SJSA1 (cell line): ENCODE results near the gene GGA1. TPM values are rescaled to one million over a fixed set of nuclear protein-coding genes. Genes with fewer than 3 reads are reported as not detected.
"Not testable (repeated sequence)": the region's sequence is repeated elsewhere in the genome, so short reads cannot be mapped to it uniquely, and the experiment has no call there.

Source experiments
- DNase-seq, 2 experiments: peaks; one replicate each; pipeline ENCODE4 v3.0.0-alpha.2; 2015 to 2020; ENCODE audit warnings: low spot score in 2 of 2, low read depth in 1 of 2
- H3K27ac ChIP-seq: fragments of 250-450 bp; sonication (Bioruptor Pico); 2 replicates; pipeline ENCODE4 v1.5.1; 2020; ENCODE audit warnings: mild to moderate bottlenecking, moderate library complexity
- H3K27me3 ChIP-seq: fragments of 250-450 bp; sonication (Bioruptor Pico); replicated peaks from 2 replicates; pipeline ENCODE4 v1.5.1; 2020; ENCODE audit warnings: mild to moderate bottlenecking, moderate library complexity
- H3K36me3 ChIP-seq: fragments of 250-450 bp; sonication (Bioruptor Pico); 2 replicates; pipeline ENCODE4 v1.5.1; 2020; ENCODE audit warnings: mild to moderate bottlenecking
- H3K4me1 ChIP-seq: fragments of 250-450 bp; sonication (Bioruptor Pico); replicated peaks from 2 replicates; pipeline ENCODE4 v1.6.1; 2021; ENCODE audit warnings: mild to moderate bottlenecking
- H3K4me3 ChIP-seq: fragments of 250-450 bp; sonication (Bioruptor Pico); 2 replicates; pipeline ENCODE4 v1.5.1; 2020; ENCODE audit warnings: mild to moderate bottlenecking
- H3K9me3 ChIP-seq: fragments of 250-450 bp; sonication (Bioruptor Pico); replicated peaks from 2 replicates; pipeline ENCODE4 v1.5.1; 2020; ENCODE audit warnings: mild to moderate bottlenecking
- total RNA-seq: library from RNA; depleted of rRNA; stranded (reverse); fragments of >200 nt; shearing (Covaris generic); gene quantifications from 2 replicates; pipeline ENCODE4 v1.2.3, GENCODE V29; 2014

GGA1 gene
- total RNA-seq, 1 experiment from 2014 or later = 34.9 TPM

GRCh38 chr22:37607935-37608476, 628 bp upstream of the GGA1 start:
- H3K27ac ChIP-seq = peak overlapping the region; percentile 88
- no peak for DNase-seq
- peaks cover 15% of the 10 kb centered on the region for H3K4me1 ChIP-seq
- H3K4me3 ChIP-seq = peak overlapping the region; percentile 84
- 0 out of 2 replicates have a peak, but pooled peaks cover 7% of the 10 kb centered on the region for H3K27me3 ChIP-seq
- no peaks in the 10 kb centered on the region for H3K36me3 ChIP-seq
- no peaks in the 10 kb centered on the region for H3K9me3 ChIP-seq

GRCh38 chr22:37609240-37610152, 862 bp downstream of the GGA1 start:
- Histone ChIP-seq H3K36me3 (no peaks in the 10 kb centered on the region), H3K27me3 (0 out of 2 replicates have a peak, but pooled peaks cover 5% of the 10 kb centered on the region), H3K4me1 (peaks cover 15% of the 10 kb centered on the region), H3K4me3 (peak overlapping the region; percentile 84), H3K27ac (peak overlapping the region; percentile 25; the same call in 1 of the 2 replicates), H3K9me3 (no peaks in the 10 kb centered on the region)
- DNase-seq = no peak

DNA sequence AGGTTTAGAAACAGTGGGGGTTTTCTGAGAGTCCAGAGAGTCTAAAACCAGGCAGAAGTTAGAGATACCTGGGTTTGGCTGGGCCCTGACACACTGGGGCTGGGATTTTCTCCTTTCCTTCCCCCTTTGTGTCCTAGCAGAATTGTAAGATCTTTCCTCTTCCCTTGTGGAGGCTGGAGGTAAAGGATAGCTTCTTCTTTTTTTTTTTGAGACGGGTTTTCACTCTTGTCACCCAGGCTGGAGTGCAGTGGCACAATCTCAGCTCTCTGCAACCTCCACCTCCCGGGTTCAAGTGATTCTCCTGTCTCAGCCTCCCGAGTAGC, 1.5 kb downstream of the GGA1 start:
- not testable (repeated sequence) for DNase-seq, H3K9me3 ChIP-seq, H3K27ac ChIP-seq, H3K27me3 ChIP-seq, H3K36me3 ChIP-seq
- H3K4me3 ChIP-seq = peak overlapping the region; percentile 84
- peaks cover 15% of the 10 kb centered on the region for H3K4me1 ChIP-seq

DNA sequence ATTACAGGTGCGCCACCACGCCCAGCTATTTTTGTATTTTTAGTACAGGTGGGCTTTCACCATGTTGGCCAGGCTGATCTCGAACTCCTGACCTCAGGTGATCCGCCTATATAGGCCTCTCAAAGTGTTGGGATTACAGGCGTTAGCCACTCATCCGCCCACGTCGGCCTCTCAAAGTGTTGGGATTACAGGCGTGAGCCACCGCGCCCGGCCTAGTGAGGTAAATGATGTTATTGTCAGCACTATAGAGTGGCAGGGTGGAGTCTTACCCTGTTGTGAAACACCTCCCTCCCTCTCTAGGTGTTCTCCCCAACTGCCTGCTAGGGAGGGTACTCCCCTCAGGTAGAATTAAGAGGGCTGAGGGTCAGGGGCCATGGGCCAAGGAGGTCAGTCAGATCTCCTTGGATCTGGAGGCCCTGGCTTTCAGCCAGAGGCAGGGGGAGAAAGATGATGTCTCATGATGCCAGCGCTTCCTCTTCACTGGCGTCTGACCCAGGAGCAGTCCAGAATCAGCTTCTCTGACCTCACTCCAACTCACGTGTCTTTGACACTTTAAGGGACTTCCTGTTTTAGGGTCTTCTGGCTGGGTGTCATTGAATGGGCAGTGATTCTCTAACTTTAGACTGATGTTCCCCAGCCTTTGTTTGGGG, 2.0 kb downstream of the GGA1 start:
- peaks cover 15% of the 10 kb centered on the region for H3K4me1 ChIP-seq
- H3K27me3 ChIP-seq = 0 out of 2 replicates have a peak, but pooled peaks cover 5% of the 10 kb centered on the region
- H3K9me3 ChIP-seq = no peaks in the 10 kb centered on the region
- no peak for DNase-seq
- no peak overlapping the region for H3K27ac ChIP-seq
- H3K36me3 ChIP-seq = no peaks in the 10 kb centered on the region; the same call in 1 of the 2 replicates
- H3K4me3 ChIP-seq = no peak overlapping the region

GRCh38 chr22:37611207-37611606, 2.6 kb downstream of the GGA1 start:
- H3K27me3 ChIP-seq = 0 out of 2 replicates have a peak, but pooled peaks cover 5% of the 10 kb centered on the region
- H3K9me3 ChIP-seq = no peaks in the 10 kb centered on the region
- no peak for DNase-seq
- H3K4me3 ChIP-seq = no peak overlapping the region
- H3K36me3 ChIP-seq = no peaks in the 10 kb centered on the region; the same call in 1 of the 2 replicates
- no peak overlapping the region for H3K27ac ChIP-seq
- peaks cover 15% of the 10 kb centered on the region for H3K4me1 ChIP-seq

- no peak overlapping the region for H3K27ac ChIP-seq
- H3K36me3 ChIP-seq = peaks cover 33% of the 10 kb centered on the region
- H3K9me3 ChIP-seq = no peaks in the 10 kb centered on the region
- DNase-seq = no peak
- no peaks in the 10 kb centered on the region for H3K4me1 ChIP-seq
- no peaks in the 10 kb centered on the region for H3K27me3 ChIP-seq
- no peak overlapping the region for H3K4me3 ChIP-seq
Observed at GRCh38 chr22:37616201-37617083, 7.8 kb downstream of the GGA1 start.

- H3K27ac ChIP-seq = no peak overlapping the region
- DNase-seq = no peak
- H3K27me3 ChIP-seq = no peaks in the 10 kb centered on the region
- no peak overlapping the region for H3K4me3 ChIP-seq
- no peaks in the 10 kb centered on the region for H3K9me3 ChIP-seq
- peaks cover 35% of the 10 kb centered on the region for H3K36me3 ChIP-seq
- no peaks in the 10 kb centered on the region for H3K4me1 ChIP-seq
Observed at GRCh38 chr22:37617431-37617830, 8.8 kb downstream of the GGA1 start.

DNA sequence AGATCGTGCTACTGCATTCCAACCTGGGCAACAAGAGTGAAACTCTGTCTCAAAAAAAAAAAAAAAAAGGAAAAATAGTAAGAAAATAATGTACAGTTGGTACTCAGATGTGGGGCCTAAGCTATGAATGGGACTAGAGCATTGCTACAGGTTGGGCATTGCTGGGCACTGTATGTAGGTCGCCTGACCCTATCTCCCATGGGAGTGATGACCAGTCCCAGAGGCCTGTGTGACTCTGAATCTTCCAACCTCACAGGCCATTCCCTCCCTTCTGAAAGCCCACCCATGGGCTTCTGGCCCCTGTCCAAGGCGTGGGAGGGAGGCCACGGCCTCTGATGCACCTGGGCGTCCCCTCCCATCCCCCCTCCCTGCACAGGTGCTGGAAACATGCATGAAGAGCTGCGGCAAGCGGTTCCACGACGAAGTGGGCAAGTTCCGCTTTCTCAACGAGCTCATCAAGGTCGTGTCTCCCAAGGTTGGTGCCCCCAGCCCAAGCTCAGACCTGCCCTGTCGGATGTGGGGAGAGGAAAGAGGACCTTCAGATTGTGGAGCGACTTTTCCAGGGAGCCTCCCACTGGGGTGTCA, 9.5 kb downstream of the GGA1 start:
- Histone ChIP-seq H3K4me3 (no peak overlapping the region), H3K27ac (no peak overlapping the region), H3K9me3 (no peaks in the 10 kb centered on the region), H3K36me3 (peaks cover 37% of the 10 kb centered on the region), H3K27me3 (no peaks in the 10 kb centered on the region), H3K4me1 (no peaks in the 10 kb centered on the region)
- DNase-seq = no peak

DNA sequence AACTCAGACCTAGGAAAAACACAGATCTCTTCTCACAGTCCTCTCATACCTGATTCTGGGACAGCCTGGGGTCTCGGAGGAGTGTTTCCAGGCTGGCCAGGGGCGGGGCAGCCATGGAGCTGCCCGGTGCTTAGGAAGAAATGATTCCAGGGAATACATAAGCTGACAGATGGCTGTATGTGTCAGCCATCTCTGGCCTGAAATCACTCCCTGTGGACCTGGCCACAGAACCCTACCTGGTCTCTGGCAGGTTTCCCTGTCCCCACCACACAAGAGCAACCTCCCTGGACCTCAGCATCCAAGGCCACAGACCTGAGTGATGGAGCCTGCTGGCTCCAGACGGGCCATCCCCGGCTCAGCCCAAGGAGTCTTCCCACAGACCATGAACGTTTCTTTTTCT, 10.0 kb downstream of the GGA1 start:
- H3K27me3 ChIP-seq = no peaks in the 10 kb centered on the region
- H3K27ac ChIP-seq = no peak overlapping the region
- no peak for DNase-seq
- no peaks in the 10 kb centered on the region for H3K4me1 ChIP-seq
- H3K9me3 ChIP-seq = no peaks in the 10 kb centered on the region
- H3K36me3 ChIP-seq = peaks cover 40% of the 10 kb centered on the region
- no peak overlapping the region for H3K4me3 ChIP-seq

GRCh38 chr22:37619991-37620390, 11.4 kb downstream of the GGA1 start:
- Histone ChIP-seq H3K27ac (no peak overlapping the region), H3K9me3 (no peaks in the 10 kb centered on the region), H3K36me3 (peaks cover 49% of the 10 kb centered on the region), H3K4me3 (no peak overlapping the region), H3K27me3 (no peaks in the 10 kb centered on the region), H3K4me1 (no peaks in the 10 kb centered on the region)
- DNase-seq = no peak

DNA sequence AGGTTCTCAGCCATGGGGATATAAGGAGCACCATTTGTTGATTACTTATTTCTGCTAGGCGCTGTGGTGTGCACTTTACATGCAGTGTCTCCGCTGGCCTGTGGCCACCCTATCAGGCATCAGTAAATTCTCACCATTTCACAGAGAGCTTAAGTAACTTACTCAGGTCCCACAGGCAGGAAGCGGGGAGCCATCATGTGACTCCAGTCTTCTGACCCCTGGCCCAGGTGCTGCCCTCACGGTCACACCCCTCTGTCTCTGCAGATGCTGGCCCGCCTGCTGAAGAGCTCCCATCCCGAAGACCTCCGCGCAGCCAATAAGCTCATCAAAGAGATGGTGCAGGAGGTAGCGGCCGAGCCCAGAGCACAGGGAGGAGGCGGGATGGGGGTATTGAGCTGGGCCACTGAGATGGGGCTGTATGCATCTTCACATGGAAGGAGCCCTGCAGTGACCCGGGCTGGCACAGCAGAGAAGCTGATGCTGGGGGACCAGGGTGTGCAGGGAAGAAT, 12.8 kb downstream of the GGA1 start:
- Histone ChIP-seq H3K4me3 (no peak overlapping the region), H3K36me3 (peaks cover 59% of the 10 kb centered on the region), H3K27me3 (no peaks in the 10 kb centered on the region)

GRCh38 chr22:37623075-37624016, 14.7 kb downstream of the GGA1 start:
- H3K36me3 ChIP-seq = peaks cover 48% of the 10 kb centered on the region
- no peaks in the 10 kb centered on the region for H3K27me3 ChIP-seq
- H3K4me1 ChIP-seq = no peaks in the 10 kb centered on the region
- DNase-seq = peak; percentile 58 to 77
- no peaks in the 10 kb centered on the region for H3K9me3 ChIP-seq
- H3K4me3 ChIP-seq = no peak overlapping the region
- H3K27ac ChIP-seq = no peak overlapping the region

More for the DNA sequence above, 12.8 kb downstream of the GGA1 start:
- Histone ChIP-seq H3K4me1 (no peaks in the 10 kb centered on the region), H3K9me3 (no peaks in the 10 kb centered on the region), H3K27ac (no peak overlapping the region)
- DNase-seq = no peak
